HG03354 (cell line): ENCODE measurements around the gene TRIM63.

Source experiments
- ATAC-seq: cut with Tn5 transposase; IDR thresholded peaks from one replicate; pipeline ENCODE4 v1.9.1; 2021; ENCODE audit warnings: mild to moderate bottlenecking; ENCODE audit not compliant: unreplicated experiment, poor library complexity, severe bottlenecking

The TRIM63 gene

DNA sequence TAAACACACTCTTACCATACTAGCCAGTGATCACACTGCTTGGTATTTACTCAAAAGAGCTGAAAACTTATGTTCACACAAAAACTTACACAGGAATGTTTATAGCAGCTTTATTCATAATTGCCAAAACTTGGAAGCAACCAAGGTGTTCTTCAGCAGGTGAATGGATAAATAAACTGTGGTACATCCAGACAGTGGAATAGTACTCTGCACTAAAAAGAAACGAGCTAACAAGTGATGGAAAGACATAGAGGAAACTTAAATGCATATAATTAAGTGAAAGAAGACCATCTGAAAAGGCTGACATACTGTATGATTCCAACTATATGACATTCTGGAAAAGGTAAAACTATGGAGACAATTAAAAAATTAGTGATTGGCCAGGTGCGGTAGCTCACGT, 23.5 kb upstream of the TRIM63 start:
- no peak for ATAC-seq

GRCh38 chr1:26089125-26089524, 21.7 kb upstream of the TRIM63 start:
- no peak for ATAC-seq

DNA sequence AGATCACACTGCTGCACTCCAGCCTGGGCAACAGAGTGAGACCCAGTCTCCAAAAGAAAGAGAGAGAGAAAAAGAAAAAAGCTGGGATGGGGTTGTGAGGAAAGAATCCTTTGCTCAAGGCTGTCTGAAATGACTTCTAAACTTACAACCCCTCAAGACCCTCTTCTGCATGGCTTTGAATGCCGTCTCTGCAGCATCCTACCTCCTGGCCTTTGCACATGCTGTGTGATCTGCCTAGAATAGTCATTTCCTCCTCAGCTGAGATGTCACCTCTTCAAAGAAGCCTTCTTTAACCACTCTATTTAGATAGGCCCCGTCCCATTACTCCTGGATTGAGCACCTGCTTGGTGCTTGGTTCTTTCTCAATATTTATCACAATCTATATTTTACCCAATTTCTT, 17.4 kb upstream of the TRIM63 start:
- ATAC-seq, result no peak

- ATAC-seq, result no peak
These were observed 16.7 kb upstream of the TRIM63 start for GRCh38 chr1:26084091-26084561.

- no peak for ATAC-seq
These were observed 15.8 kb upstream of the TRIM63 start for GRCh38 chr1:26083208-26083607.

DNA sequence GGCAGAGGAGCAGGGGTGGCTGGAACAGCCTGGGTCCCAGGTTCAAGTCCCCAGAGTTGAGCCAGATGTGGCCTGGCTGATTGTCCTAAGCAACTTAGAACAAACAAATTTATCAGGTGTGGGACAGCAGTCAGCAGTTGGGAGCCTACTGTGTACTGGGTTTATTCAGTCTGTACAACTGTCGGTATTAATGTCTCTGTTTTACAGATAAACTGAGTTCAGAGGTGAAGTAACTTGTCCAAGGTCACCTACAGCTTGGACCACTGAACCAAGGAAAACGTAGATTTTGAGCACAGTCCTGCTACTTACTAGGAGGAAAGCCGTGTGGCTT, 14.6 kb upstream of the TRIM63 start:
- no peak for ATAC-seq

- ATAC-seq, result no peak
These were observed 14.0 kb upstream of the TRIM63 start for GRCh38 chr1:26081267-26082019.

DNA sequence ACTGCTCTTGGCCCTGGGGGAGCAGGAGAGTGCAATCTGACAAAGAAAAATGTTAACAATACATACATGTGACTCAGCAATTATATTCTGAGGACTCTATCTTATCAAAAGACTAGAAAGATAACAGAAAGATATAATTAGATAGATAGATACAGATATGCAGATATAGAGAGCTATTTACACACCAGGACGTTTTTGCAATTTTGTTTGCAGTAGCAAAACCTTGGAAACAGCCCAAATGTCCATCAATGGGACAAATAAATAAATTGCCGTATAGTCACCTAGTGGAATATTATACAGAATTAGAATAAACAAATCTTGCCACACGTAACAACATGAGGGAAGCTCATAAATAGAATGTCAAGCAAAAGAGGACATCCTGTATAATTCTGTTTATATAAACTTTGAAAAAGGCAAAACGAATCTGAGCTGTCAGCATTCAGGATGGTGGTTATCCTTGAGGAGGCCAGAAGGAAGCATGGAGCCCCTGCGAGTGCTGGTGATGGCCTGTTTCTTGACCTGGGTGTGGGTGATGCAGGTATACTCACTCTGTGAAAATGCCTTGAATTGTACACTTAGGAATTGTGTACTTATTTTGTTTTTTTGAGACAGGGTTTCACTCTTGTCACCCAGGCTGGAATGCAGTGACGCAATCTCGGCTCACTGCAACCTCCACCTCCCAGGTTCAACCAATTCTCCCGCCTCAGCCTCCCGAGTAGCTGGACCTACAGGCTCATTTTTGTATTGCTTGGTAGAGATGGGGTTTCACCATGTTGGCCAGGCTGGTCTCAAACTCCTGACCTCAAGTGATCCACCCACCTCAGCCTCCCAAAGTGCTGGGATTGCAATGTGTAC, 12.8 kb upstream of the TRIM63 start:
- ATAC-seq, result no peak

DNA sequence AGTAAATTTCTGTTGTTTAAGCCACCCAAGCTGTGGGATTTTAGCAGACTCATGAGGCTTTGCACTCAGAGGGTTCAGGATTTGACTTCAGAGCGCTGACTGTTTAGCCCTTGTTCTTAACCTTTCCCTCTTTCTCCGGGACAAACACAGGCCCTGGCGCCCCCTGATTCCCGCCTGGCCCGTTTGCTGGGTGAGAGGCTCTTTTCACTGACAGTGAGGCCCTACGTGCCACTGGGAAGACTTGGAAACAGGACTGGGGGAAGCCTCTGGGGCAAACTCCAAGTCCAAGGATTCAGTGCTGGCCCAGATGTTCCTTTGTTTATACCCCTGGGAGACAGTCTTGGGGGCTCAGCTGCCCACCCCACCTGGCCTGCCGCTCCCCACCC, 11.7 kb upstream of the TRIM63 start:
- no peak for ATAC-seq

- ATAC-seq, result no peak
These were observed 11.1 kb upstream of the TRIM63 start for GRCh38 chr1:26078286-26079177.

DNA sequence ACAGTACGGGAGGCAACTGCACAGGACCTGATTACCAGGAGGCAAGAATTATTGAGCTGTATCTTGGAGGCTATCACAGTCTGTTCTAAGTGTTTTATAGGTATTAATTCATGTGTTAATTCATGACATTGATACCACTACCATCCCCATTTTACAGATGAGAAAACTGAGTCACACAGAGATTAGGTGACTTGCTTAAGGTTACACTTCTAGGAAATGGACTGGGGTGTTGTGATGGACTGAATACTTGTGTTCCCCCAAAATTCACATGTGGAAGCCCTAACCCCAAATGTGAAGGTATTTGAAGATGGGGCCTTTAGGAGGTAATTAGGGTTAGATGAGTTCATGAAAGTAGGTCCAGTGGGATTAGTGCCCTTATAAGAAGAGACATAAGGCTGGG, 10.1 kb upstream of the TRIM63 start:
- no peak for ATAC-seq

DNA sequence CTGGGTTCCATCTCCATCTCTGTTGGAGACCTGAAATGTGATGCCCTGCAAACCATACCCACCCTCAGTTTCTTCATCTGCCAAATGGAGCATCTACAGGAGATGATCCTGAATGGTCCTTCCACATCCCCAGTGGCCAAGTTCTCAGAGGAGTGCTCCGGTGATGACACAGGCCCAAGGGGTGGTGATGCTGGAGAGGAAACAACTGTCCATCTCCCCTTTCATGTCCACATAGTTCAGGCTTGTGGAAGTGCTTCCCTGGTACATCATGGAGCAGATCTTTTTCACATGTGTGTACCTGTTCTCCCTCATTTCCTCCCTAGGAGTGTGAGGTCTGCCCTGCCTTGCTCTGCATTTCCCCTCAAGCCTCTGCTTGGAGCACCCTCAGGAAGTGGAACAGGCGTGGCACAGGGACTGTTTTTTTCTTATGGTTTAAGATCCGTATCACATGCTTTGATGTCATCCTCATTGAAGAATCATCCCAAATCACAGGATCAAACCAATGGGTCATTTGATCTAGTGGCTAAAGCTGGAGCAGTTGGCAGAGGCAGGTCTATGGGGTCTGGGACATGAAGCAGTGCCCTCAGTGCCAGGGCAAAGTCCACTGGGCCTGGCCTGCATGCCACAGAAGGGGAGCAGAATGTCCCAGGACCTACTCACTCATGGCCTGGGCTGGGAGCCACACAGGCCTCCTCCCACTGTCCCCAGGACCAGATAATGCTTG, 8.2 kb upstream of the TRIM63 start:
- ATAC-seq, result no peak

GRCh38 chr1:26072305-26072704, 4.9 kb upstream of the TRIM63 start:
- no peak for ATAC-seq

DNA sequence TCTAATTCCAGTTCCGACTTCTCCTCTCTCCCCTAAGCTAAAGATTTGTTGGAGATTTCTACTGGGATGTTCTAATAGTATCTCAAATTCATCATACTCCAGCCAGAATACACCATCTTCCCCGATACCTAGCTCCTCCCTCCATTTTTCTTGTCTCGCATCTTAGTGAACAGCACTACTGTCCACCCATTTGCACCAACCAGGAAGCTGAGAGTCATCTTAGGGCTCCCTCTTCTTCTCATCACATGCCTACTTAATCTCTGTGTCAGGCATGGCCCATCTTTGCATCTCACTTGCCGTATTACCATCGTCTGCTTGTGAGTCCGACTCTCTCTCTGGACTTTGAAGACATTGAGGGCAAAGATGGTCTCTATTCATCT, 3.5 kb upstream of the TRIM63 start:
- no peak for ATAC-seq

- ATAC-seq, result no peak
These were observed 3.0 kb upstream of the TRIM63 start for GRCh38 chr1:26070296-26070962.

DNA sequence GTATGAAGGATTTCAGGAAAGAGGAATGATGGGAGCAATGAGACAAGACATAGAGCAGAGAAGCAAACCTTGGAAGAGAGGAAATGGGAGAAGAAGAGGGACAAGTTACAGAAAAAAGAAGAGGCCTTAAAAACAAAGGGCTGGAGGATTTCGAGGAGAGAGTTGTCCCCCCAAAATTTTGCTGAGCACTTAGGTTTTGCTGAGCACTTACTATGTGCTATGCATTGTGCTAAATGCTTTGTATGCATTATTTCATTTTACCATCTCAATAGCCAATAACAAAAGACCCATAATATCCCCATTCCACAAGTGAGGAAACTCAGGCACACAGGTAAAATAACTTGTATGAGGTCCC, 2.5 kb upstream of the TRIM63 start:
- no peak for ATAC-seq

- ATAC-seq, result no peak
These were observed 573 bp downstream of the TRIM63 start for GRCh38 chr1:26066857-26067256.

DNA sequence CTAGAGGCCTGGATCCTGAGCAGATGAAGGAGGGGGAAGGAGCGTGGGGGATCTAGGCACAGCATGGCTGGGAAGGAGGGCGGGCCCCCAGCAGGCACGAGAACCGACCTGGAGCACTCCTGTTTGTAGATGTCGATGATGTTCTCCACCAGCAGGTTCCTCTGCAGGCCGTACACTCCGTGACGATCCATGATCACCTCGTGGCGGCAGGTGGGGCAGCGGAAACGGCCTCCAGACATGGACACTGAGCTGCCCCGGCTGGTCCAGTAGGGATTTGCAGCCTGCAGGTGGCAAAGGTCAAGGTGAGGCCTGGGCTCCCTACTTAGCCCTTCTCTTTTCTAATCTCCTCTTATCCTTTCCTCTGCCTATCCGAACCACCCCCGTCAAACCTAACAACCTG, 1.3 kb downstream of the TRIM63 start:
- ATAC-seq, result no peak

DNA sequence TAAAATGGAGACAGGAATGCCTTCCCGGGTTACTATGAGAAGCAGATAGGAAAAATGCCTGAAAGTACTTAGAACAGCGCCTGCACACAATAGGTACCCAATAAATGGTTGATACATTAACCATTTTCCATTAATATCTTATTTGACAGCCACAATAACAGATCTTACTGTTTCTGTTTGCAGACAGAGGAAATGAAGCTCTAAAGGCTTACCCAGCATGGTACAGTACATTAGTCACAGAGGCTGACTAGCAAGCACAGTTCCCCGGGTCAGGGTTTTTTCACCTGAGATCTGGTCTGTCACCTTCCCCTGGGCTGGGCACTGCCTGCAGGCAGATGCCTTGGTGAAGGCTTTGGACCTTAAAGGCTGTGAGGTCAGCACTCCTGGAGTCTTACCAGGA, 2.9 kb downstream of the TRIM63 start:
- ATAC-seq, result no peak
